Inferior parietal cortex (tissue), 1 donor: ENCODE data around the gene LRRC59.
"Not testable (repeated sequence)": the region's sequence is repeated elsewhere in the genome, so short reads cannot be mapped to it uniquely, and the experiment has no call there.

ENCODE experiments used
- DNase-seq: peaks from one replicate; pipeline ENCODE4 v3.0.0-alpha.2; 2016; ENCODE audit errors: extremely low spot score

Gene LRRC59

GRCh38 chr17:50397111-50397918 is at the start of gene LRRC59:
TSS of gene LRRC59 (minus strand) at chr17:50397523. CDS start at chr17:50397317, 206 bp downstream.
- DNase-seq: peak; percentile 79

DNA sequence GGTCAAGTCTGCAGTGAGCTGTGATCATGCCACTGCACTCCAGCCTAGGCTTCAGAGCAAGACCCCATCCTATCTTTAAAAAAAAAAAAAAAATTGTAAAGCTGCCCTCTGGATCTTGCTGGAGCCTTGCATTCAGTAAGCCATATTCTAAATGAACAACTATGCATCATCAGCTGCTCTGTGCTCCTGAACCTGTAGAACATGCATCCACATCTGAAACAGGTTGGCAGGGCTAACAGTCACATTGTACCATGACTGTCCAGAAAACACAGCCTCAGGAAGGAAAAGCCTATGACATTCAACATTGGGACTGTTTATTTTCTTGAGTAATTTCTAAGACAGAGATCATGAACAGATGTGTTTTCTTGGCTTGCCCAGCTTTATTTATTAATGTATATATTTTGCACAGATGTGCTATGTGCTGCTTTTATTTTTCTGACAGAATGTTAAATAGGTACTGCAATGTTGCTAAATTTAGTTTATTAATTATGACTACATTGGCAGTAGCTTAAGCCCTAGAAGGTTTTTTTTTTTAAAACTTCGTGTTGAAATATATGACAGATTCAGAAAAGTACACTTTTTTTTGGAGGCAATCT is 48.5 kb upstream of the LRRC59 start:
- DNase-seq: no peak

GRCh38 chr17:50444841-50445715 is 47.8 kb upstream of the LRRC59 start:
- DNase-seq: no peak

- DNase-seq: no peak
Measured at GRCh38 chr17:50443505-50443974, 46.2 kb upstream of the LRRC59 start.

- no peak for DNase-seq
Measured at GRCh38 chr17:50440838-50441829, 43.8 kb upstream of the LRRC59 start.

GRCh38 chr17:50440172-50440837 is 43.0 kb upstream of the LRRC59 start:
- DNase-seq: no peak

GRCh38 chr17:50439008-50439407 is 41.7 kb upstream of the LRRC59 start:
- no peak for DNase-seq

- DNase-seq: no peak
Measured at GRCh38 chr17:50437409-50437808, 40.1 kb upstream of the LRRC59 start.

GRCh38 chr17:50432125-50432762 is 34.9 kb upstream of the LRRC59 start:
- DNase-seq: no peak

- DNase-seq: no peak
Measured at GRCh38 chr17:50430821-50431618, 33.7 kb upstream of the LRRC59 start.

- no peak for DNase-seq
Measured at GRCh38 chr17:50429793-50430192, 32.5 kb upstream of the LRRC59 start.

DNA sequence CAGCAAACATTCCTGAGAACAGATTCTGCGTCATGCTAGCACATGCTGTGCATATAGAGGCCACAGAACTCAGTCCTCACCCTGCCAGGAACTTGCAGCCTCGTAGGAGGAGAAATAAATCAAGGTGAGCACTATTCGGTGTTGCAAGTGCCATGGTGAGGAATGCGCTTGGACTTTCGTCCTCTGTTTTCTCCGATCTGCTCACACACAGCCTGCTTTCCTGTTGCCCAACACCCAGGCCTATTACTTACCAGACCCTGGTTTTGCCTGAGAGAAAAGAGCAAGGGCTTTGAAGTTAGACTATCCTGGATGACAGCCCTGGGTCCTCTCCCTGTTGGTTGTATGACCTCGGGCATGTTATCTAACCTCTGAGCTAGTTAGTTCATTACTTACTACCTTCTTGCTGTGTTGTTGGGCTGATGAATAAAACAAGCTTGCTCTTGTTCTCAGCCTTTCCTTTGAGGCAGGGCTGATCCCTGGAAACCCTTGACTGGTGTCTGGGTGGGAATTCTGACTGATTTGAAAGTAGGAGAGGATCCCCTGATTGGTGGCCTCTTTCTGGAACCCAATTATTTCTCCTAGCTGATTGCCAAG is 31.6 kb upstream of the LRRC59 start:
- DNase-seq: no peak

GRCh38 chr17:50428126-50428525 is 30.8 kb upstream of the LRRC59 start:
- DNase-seq: not testable (repeated sequence)

DNA sequence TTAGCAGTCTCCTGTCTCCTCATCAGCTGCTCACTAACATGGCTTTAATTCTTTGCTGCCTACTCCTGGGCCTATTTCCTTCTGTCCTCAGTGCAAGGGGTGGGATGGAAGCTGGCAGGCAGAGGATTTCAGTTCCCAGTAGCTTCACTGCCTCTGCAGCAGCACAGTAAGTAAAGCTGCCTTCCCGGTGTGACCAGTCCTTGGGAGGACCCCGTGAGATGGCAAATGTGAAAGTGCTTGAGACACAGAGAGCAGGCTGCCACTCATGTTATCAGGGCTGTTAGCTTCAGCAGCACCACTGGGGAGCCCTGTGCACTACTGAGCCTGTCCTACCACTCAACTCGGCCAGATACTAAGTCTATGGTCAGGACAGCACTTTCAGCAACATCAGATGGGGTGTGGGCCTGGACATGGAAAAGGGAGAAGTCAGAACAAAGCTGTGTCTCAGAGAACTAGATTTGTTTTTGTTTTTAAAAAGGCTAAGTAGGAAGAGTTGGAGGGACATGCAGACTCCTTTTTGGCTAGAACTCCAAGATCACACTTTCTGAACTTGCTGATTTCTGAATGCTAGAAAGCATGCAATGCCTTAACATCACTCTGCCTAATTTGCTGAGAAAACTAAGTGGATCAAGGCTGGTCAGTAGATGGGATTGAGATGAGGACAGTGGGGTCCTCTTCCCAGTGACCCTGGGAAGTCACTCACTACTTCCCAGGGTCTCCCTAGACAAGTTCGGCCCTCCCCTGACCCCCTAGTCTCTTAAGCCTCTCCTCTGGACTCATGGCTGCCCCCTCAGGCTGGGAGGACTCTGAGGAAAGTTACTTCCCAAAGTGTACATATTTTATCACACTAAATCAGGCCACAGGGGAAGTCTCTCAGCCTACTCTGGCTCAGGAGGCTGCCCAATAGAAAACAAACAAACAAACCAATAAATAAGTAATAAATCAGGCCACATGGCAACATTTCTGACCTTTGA is 29.8 kb upstream of the LRRC59 start:
- DNase-seq: no peak

DNA sequence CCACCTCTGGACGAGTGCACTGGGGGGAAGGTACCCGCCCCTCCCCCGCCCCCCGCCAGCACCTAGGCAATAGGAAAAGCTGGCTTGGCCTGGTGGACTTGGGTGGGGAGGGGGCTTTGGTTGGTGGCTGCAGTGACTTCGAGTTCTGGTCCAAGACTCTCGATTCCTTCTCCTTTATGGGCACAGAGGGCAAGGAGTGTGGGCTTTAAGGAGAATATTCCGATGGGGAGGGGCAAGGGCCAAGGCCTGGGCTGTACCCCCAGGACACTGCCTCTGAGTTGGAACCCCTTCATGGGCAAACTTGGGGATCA is 29.1 kb upstream of the LRRC59 start:
- DNase-seq: no peak

- DNase-seq: no peak
Measured at GRCh38 chr17:50425682-50426471, 28.6 kb upstream of the LRRC59 start, which contains the start of gene ACSF2. TSS of gene ACSF2 (plus strand) at chr17:50426218. CDS start at chr17:50426262, 44 bp downstream.
